HEK293 (cell line): ENCODE data around the gene SENP7.

Source experiments
- CTCF ChIA-PET: fragments of 350-600 bp; formaldehyde crosslinking; extraction: SDS; loops from one replicate; lab custom pipeline; 2021; ENCODE audit warnings: antibody characterized with exemption; lab: Yijun Ruan, JAX
- POLR2A ChIA-PET: fragments of 300-600 bp; formaldehyde crosslinking; extraction: SDS; loops from one replicate; lab custom pipeline; 2020; ENCODE audit warnings: antibody characterized with exemption, inconsistent platforms; lab: Yijun Ruan, JAX
- H3K27ac ChIP-seq: fragments of 200-500 bp; sonication (Bioruptor generic); 2 replicates; pipeline ENCODE4 v1.5.1; 2014; ENCODE audit warnings: low read depth, low read length, control low read depth, inconsistent platforms; ENCODE audit errors: extremely low read depth
- H3K36me3 ChIP-seq, 2 experiments: fragments of 200-500 bp in 1 of 2; sonication (Bioruptor generic) in 1 of 2; 1 replicate in 1 of 2; 2 replicates in 1 of 2; pipeline ENCODE4 v1.5.1; 2014 to 2017; ENCODE audit warnings: inconsistent platforms in 2 of 2, low read length in 2 of 2; ENCODE audit not compliant: control insufficient read depth in 2 of 2, insufficient read depth in 1 of 2
- H3K4me1 ChIP-seq: fragments of 200-500 bp; sonication (Bioruptor generic); 2 replicates; pipeline ENCODE4 v1.5.1; 2014; ENCODE audit warnings: mild to moderate bottlenecking, low read length, inconsistent platforms; ENCODE audit not compliant: control insufficient read depth, insufficient read depth
- H3K4me3 ChIP-seq: 2 replicates; pipeline ENCODE4 v1.5.1; 2011; ENCODE audit warnings: low read depth, mild to moderate bottlenecking, control low read depth, low read length, moderate library complexity
- H3K9me3 ChIP-seq: fragments of 200-500 bp; sonication (Bioruptor generic); 2 replicates; pipeline ENCODE4 v1.5.1; 2014; ENCODE audit warnings: low read depth, low read length, inconsistent platforms; ENCODE audit not compliant: control insufficient read depth, insufficient read depth
- INSM2 ChIP-seq: fragments of 450-650 bp; formaldehyde crosslinking; IDR thresholded peaks from 2 replicates; pipeline ENCODE4 v1.5.1; 2016; ENCODE audit warnings: missing biosample characterization, missing genetic modification characterization
- KLF1 ChIP-seq: fragments of 450-650 bp; formaldehyde crosslinking; IDR thresholded peaks from 2 replicates; pipeline ENCODE4 v1.5.1; 2016; ENCODE audit warnings: missing biosample characterization, missing genetic modification characterization
- KLF17 ChIP-seq: fragments of 450-650 bp; formaldehyde crosslinking; IDR thresholded peaks from 2 replicates; pipeline ENCODE4 v1.5.1; 2016; ENCODE audit warnings: missing biosample characterization, missing genetic modification characterization
- KLF9 ChIP-seq: fragments of 450-650 bp; formaldehyde crosslinking; IDR thresholded peaks from 2 replicates; pipeline ENCODE4 v1.5.1; 2016; ENCODE audit warnings: missing biosample characterization, missing genetic modification characterization, low read depth
- REST ChIP-seq: fragments of 450-650 bp; formaldehyde crosslinking; IDR thresholded peaks from 2 replicates; pipeline ENCODE4 v1.5.1; 2016; ENCODE audit warnings: missing biosample characterization, missing genetic modification characterization
- ZIC2 ChIP-seq: fragments of 450-650 bp; formaldehyde crosslinking; IDR thresholded peaks from 2 replicates; pipeline ENCODE4 v1.5.1; 2016; ENCODE audit warnings: missing biosample characterization, missing genetic modification characterization
- ZNF175 ChIP-seq: fragments of 450-650 bp; formaldehyde crosslinking; IDR thresholded peaks from 2 replicates; pipeline ENCODE4 v1.5.1; 2016; ENCODE audit warnings: missing biosample characterization, missing genetic modification characterization
- ZNF184 ChIP-seq: fragments of 450-650 bp; IDR thresholded peaks from 2 replicates; pipeline ENCODE4 v1.5.1; 2018; ENCODE audit warnings: missing biosample characterization, mild to moderate bottlenecking, missing genetic modification characterization
- ZNF19 ChIP-seq: fragments of 450-650 bp; formaldehyde crosslinking; IDR thresholded peaks from 2 replicates; pipeline ENCODE4; 2016; ENCODE audit warnings: missing biosample characterization, missing genetic modification characterization, low read depth
- ZNF280D ChIP-seq: fragments of 450-650 bp; formaldehyde crosslinking; IDR thresholded peaks from 2 replicates; pipeline ENCODE4 v1.5.1; 2016; ENCODE audit warnings: missing biosample characterization, missing genetic modification characterization
- ZNF302 ChIP-seq: fragments of 450-650 bp; formaldehyde crosslinking; IDR thresholded peaks from 2 replicates; pipeline ENCODE4 v1.5.1; 2016; ENCODE audit warnings: missing biosample characterization, missing genetic modification characterization, low read depth
- ZNF335 ChIP-seq: fragments of 450-650 bp; formaldehyde crosslinking; conservative IDR thresholded peaks from 2 replicates; pipeline ENCODE4 v1.5.1; 2016; ENCODE audit warnings: missing biosample characterization, missing genetic modification characterization
- ZNF366 ChIP-seq: fragments of 450-650 bp; formaldehyde crosslinking; conservative IDR thresholded peaks from 2 replicates; pipeline ENCODE4 v1.5.1; 2016; ENCODE audit warnings: missing biosample characterization, missing genetic modification characterization
- ZNF398 ChIP-seq: fragments of 450-650 bp; formaldehyde crosslinking; IDR thresholded peaks from 2 replicates; pipeline ENCODE4 v1.5.1; 2017; ENCODE audit warnings: missing biosample characterization, missing genetic modification characterization
- ZNF639 ChIP-seq: fragments of 450-650 bp; formaldehyde crosslinking; IDR thresholded peaks from 2 replicates; pipeline ENCODE4 v1.5.1; 2016; ENCODE audit warnings: missing biosample characterization, missing genetic modification characterization
- ZNF692 ChIP-seq: fragments of 450-650 bp; formaldehyde crosslinking; IDR thresholded peaks from 2 replicates; pipeline ENCODE4 v1.5.1; 2016; ENCODE audit warnings: missing biosample characterization, missing genetic modification characterization
- ZNF792 ChIP-seq: fragments of 450-650 bp; formaldehyde crosslinking; IDR thresholded peaks from 2 replicates; pipeline ENCODE4 v1.5.1; 2016; ENCODE audit warnings: missing biosample characterization, missing genetic modification characterization

The SENP7 gene

GRCh38 chr3:101512646-101513418 lies at the start of gene SENP7:
Gene SENP7, minus strand, starts transcription at chr3:101513212. Its CDS starts 82 bp downstream, at chr3:101513130.
- no peaks in the 10 kb centered on the region for H3K9me3 ChIP-seq
- H3K27ac ChIP-seq: peak within 1 kb of the TSS; percentile 60
- no peaks in the 10 kb centered on the region for H3K36me3 ChIP-seq
- ChIA-PET POLR2A (interaction anchor here (0.7 to 1.0 kb wide), 4 partner anchors 48 to 160 kb away, joined by 3 to 4 read pairs (median 4); partner anchors contain the start of genes PCNP and TRMT10C), CTCF (interaction anchor here (0.6 kb wide), 2 partner anchors 186 to 910 kb away, joined by 3 read pairs; no protein-coding TSS in a partner anchor)
- no peaks in the 10 kb centered on the region for H3K4me1 ChIP-seq
- H3K4me3 ChIP-seq: peak within 1 kb of the TSS; percentile 80
- TF ChIP-seq KLF1 (tag by site-specific recombination) (0 out of 2 replicates have a peak, but pooled peaks have one; percentile 22), KLF9 (tag by site-specific recombination) (peak; percentile 74), REST (tag by site-specific recombination) (peak; percentile 51; the same call in 1 of the 2 replicates), ZNF639 (no peak), KLF17 (tag by site-specific recombination) (peak; percentile 36; the same call in 1 of the 2 replicates), ZNF398 (tag by site-specific recombination) (peak; percentile 61), ZNF335 (tag by site-specific recombination) (peak; percentile 75), ZNF792 (tag by site-specific recombination) (no peak), INSM2 (tag by site-specific recombination) (no peak), ZIC2 (no peak), ZNF366 (tag by site-specific recombination) (peak; percentile 76), ZNF280D (tag by site-specific recombination) (no peak), ZNF184 (tag by site-specific recombination) (no peak), ZNF692 (tag by site-specific recombination) (peak; percentile 43; the same call in 1 of the 2 replicates), ZNF19 (tag by site-specific recombination) (no peak), ZNF302 (tag by site-specific recombination) (no peak), ZNF175 (tag by site-specific recombination) (no peak)
